K562 (cell line): ENCODE data around the gene WHAMM. TPM values are rescaled to one million over a fixed set of nuclear protein-coding genes. Genes with fewer than 3 reads are reported as not detected.

ENCODE experiments used
- ATAC-seq: fragments of 200-7000 bp; cut with Tn5 transposase; 3 replicates; pipeline ENCODE4 v1.9.1; 2020; ENCODE audit warnings: moderate library complexity
- BruUV-seq: library from RNA; stranded (reverse); fragments of 400-500 nt; replicated peaks from 2 replicates; lab custom pipeline; 2021; lab: Mats Ljungman, UMichigan
- CTCF ChIA-PET: fragments of 300-600 bp; formaldehyde crosslinking; extraction: SDS; loops from one replicate; lab custom pipeline; 2021; ENCODE audit warnings: low intra/inter-chr PET ratio; lab: Yijun Ruan, JAX
- POLR2A ChIA-PET: fragments of 300-600, 350-650 bp; sonication (Branson Sonifier 250); formaldehyde crosslinking; extraction: SDS; loops from one replicate; lab custom pipeline; 2021; ENCODE audit warnings: antibody characterized with exemption, inconsistent platforms; lab: Yijun Ruan, JAX
- DNase-seq, 4 experiments: peaks; one replicate each; pipeline versions ENCODE4 v3.0.0 to v3.0.0-alpha.2; 2011 to 2018; ENCODE audit warnings: low spot score in 3 of 4, mixed read lengths in 3 of 4; ENCODE audit errors: extremely low read depth in 1 of 4
- FAIRE-seq: peaks from 2 replicates; lab custom pipeline; 2011; peaks lifted over from hg19 to GRCh38; lab: Jason Lieb, UNC
- H2AFZ ChIP-seq: 2 replicates; pipeline ENCODE4 v1.6.0; 2011; ENCODE audit warnings: low read depth, low read length, control low read depth, inconsistent platforms
- H3K27ac ChIP-seq: fragments of 200-600 bp; 3 replicates; pipeline ENCODE4 v1.8.0; 2011; ENCODE audit warnings: low read depth, mild to moderate bottlenecking, control low read depth, inconsistent platforms, low read length, moderate library complexity, mixed read lengths; ENCODE audit errors: extremely low read depth
- H3K27me3 ChIP-seq, 2 experiments: fragments of 300-600 bp in 1 of 2; 2 replicates in 1 of 2; 3 replicates in 1 of 2; pipeline versions ENCODE4 v1.6.0 to v1.8.0; 2011; ENCODE audit warnings: inconsistent platforms in 2 of 2, low read length in 2 of 2, mild to moderate bottlenecking in 1 of 2, mixed read lengths in 1 of 2, moderate library complexity in 1 of 2; ENCODE audit not compliant: control insufficient read depth in 2 of 2, insufficient read depth in 2 of 2
- H3K36me3 ChIP-seq: fragments of 300-600 bp; 3 replicates; pipeline ENCODE4 v1.8.0; 2011; ENCODE audit warnings: mild to moderate bottlenecking, low read length, inconsistent platforms; ENCODE audit not compliant: control insufficient read depth, insufficient read depth
- H3K4me1 ChIP-seq, 2 experiments: fragments of 200-600 bp in 1 of 2; replicated peaks in 1 of 2; 2 replicates in 1 of 2; 3 replicates in 1 of 2; pipeline versions ENCODE4 v1.5.1 to v1.8.0; 2011; ENCODE audit warnings: inconsistent platforms in 2 of 2, low read length in 2 of 2, mild to moderate bottlenecking in 1 of 2, mixed read lengths in 1 of 2, moderate library complexity in 1 of 2; ENCODE audit not compliant: control insufficient read depth in 2 of 2, insufficient read depth in 2 of 2
- H3K4me2 ChIP-seq: 2 replicates; pipeline ENCODE4 v1.6.1; 2011; ENCODE audit warnings: low read length, control low read depth, inconsistent platforms, mixed read lengths; ENCODE audit not compliant: insufficient read depth
- H3K4me3 ChIP-seq: fragments of 200-600 bp; sonication (generic), shearing (Covaris generic); 2 replicates; pipeline ENCODE4 v1.5.1; 2016; ENCODE audit warnings: control low read depth, inconsistent platforms
- H3K79me2 ChIP-seq: fragments of 200-600 bp; 3 replicates; pipeline ENCODE4 v1.8.0; 2011; ENCODE audit warnings: low read length, inconsistent platforms; ENCODE audit not compliant: control insufficient read depth, insufficient read depth
- H3K9ac ChIP-seq, 2 experiments: 2 replicates each; pipeline versions ENCODE4 v1.6.0 to v1.6.1; 2011; ENCODE audit warnings: low read depth in 2 of 2, low read length in 2 of 2, control low read depth in 1 of 2, inconsistent platforms in 1 of 2, mild to moderate bottlenecking in 1 of 2, mixed read lengths in 1 of 2; ENCODE audit not compliant: insufficient read depth in 1 of 2
- H3K9me1 ChIP-seq: one replicate; pipeline ENCODE4 v1.6.0; 2011; ENCODE audit warnings: inconsistent platforms, mild to moderate bottlenecking, low read length, moderate library complexity; ENCODE audit not compliant: control insufficient read depth, insufficient read depth
- H3K9me3 ChIP-seq: replicated peaks from 2 replicates; pipeline ENCODE4 v1.5.1; 2011; ENCODE audit warnings: low read depth, low read length, inconsistent platforms; ENCODE audit not compliant: control insufficient read depth, insufficient read depth
- H4K20me1 ChIP-seq: replicated peaks from 2 replicates; pipeline ENCODE4 v1.6.1; 2011; ENCODE audit warnings: low read length, inconsistent platforms, mixed read lengths; ENCODE audit not compliant: control insufficient read depth, insufficient read depth
- FOXA1 ChIP-seq: fragments of 450-650 bp; IDR thresholded peaks from 2 replicates; pipeline ENCODE4 v1.6.1; 2016; ENCODE audit warnings: mild to moderate bottlenecking, borderline replicate concordance
- HLTF ChIP-seq: fragments of 450-650 bp; IDR thresholded peaks from 2 replicates; pipeline ENCODE4 v1.6.1; 2016
- MAFK ChIP-seq: IDR thresholded peaks from 2 replicates; pipeline ENCODE4 v1.6.1; 2011; ENCODE audit warnings: low read length, improper control_type of control experiment
- ZNF232 ChIP-seq: sonication (generic); formaldehyde crosslinking; IDR thresholded peaks from 2 replicates; pipeline ENCODE4 v1.8.0; 2022; ENCODE audit warnings: mild to moderate bottlenecking, missing genetic modification reagents
- WGBS: fragments of 100-300 bp; shearing (Covaris generic); methylation state at CpG from one replicate; pipeline ENCODE4 v1.1.6; 2016; ENCODE audit warnings: low coverage, mixed read lengths; ENCODE audit not compliant: insufficient coverage; ENCODE audit errors: missing lambda C conversion rate; 5-methylcytosine and 5-hydroxymethylcytosine counted together
- in situ Hi-C: fragments of 300-500 bp; cut with MboI; formaldehyde crosslinking; loops from 4 replicates; pipeline ENCODE4 v1.15.0; 2018; ENCODE audit warnings: inconsistent platforms, mixed read lengths
- intact Hi-C: fragments of 100-400 bp; cut with micrococcal nuclease; formaldehyde crosslinking; loops from 2 replicates; pipeline ENCODE4 v1.14.2; 2022
- polyA plus RNA-seq, 8 experiments: library from polyadenylated mRNA; depleted of rRNA in 4 of 8; stranded (reverse) in 5 of 8; unstranded in 3 of 8; fragments of >200 nt; fragmentation: Nextera tagmentation in 2 of 8; fragmentation: Illumina TruSeq in 1 of 8; extraction: Ambion mirVana in 2 of 8; extraction: Trizol in 1 of 8; gene quantifications; 2 replicates each; pipeline versions ENCODE4 v1.2.1 to v1.2.3, GENCODE V29; 2011 to 2014; ENCODE audit warnings: inconsistent platforms in 1 of 8, missing spikeins in 1 of 8
- total RNA-seq, 7 experiments: library from RNA; depleted of rRNA in 6 of 7; stranded (reverse); fragments of >200 nt in 6 of 7; fragmentation: Illumina TruSeq in 2 of 7; extraction: Trizol in 2 of 7; gene quantifications; 2 replicates each; pipeline versions ENCODE4 v1.2.1 to v1.2.3, GENCODE V29; 2011 to 2021; ENCODE audit warnings: low replicate concordance in 1 of 7
- TF ChIP-seq, protein P1 (sequence below), 2 experiments: fragments of 450-650 bp in 1 of 2; sonication (generic) in 1 of 2; formaldehyde crosslinking in 1 of 2; IDR thresholded peaks in 1 of 2; conservative IDR thresholded peaks in 1 of 2; 2 replicates each; pipeline versions ENCODE4 v1.6.1 to v1.8.1; 2016 to 2023; ENCODE audit warnings: mild to moderate bottlenecking in 2 of 2, moderate library complexity in 2 of 2, inconsistent platforms in 1 of 2, missing genetic modification reagents in 1 of 2
- TF ChIP-seq, protein P2 (sequence below): sonication (generic); formaldehyde crosslinking; IDR thresholded peaks from 2 replicates; pipeline ENCODE4 v1.8.1; 2023; ENCODE audit warnings: mild to moderate bottlenecking, missing genetic modification reagents, moderate library complexity

The WHAMM gene
- total and polyA plus RNA-seq, 9 of the 15 experiments (the other 6 are each of a cell fraction or from before 2014, with no cell fraction given), result 2.0 to 4.8 (median 3.6) TPM

DNA sequence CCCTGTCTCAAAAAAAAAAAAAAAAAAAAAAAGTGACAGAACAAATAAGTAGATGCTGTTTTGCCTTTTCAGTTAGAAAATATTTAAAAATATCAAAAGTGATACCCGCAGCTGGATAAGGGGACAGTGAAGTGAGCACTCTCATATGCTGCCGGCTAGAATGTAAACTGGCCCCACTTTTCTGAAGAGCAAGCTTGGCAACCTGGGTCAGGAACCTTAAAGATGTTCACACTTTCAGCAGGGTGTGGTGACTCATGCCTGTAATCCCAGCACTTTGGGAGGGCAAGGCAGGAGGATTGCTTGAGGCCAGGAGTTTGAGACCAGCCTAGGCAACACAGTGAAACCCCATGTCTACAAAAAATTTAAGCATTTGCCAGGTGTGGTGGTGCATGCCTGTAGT is 20.9 kb upstream of the WHAMM start:
- BruUV-seq, result no TSS peak
- POLR2A ChIA-PET, result interaction anchor here (0.6 to 0.9 kb wide), 2 partner anchors 13 to 247 kb away, joined by 3 to 4 read pairs; no protein-coding TSS in a partner anchor
- Histone ChIP-seq H4K20me1 (no peaks in the 10 kb centered on the region), H3K27me3 (peaks cover 7 to 23% of the 10 kb centered on the region in 2 experiments), H3K27ac (no peak overlapping the region), H3K4me1 (no peaks in the 10 kb centered on the region; a peak in 1 of 5 replicates), H3K36me3 (no peaks in the 10 kb centered on the region)
- TF ChIP-seq ZNF232 (CRISPR knock-in tag) (no peak), HLTF (no peak), MAFK (no peak), FOXA1 (no peak)
- TF ChIP-seq, protein P1, sequence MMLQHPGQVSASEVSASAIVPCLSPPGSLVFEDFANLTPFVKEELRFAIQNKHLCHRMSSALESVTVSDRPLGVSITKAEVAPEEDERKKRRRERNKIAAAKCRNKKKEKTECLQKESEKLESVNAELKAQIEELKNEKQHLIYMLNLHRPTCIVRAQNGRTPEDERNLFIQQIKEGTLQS (IDR thresholded peaks at IDR 0.05), result peak; percentile 44; the same call in 1 of the 2 replicates
- TF ChIP-seq, protein P1 (CRISPR knock-in tag; conservative IDR thresholded peaks at IDR 0.05), result no peak
- TF ChIP-seq, protein P2, sequence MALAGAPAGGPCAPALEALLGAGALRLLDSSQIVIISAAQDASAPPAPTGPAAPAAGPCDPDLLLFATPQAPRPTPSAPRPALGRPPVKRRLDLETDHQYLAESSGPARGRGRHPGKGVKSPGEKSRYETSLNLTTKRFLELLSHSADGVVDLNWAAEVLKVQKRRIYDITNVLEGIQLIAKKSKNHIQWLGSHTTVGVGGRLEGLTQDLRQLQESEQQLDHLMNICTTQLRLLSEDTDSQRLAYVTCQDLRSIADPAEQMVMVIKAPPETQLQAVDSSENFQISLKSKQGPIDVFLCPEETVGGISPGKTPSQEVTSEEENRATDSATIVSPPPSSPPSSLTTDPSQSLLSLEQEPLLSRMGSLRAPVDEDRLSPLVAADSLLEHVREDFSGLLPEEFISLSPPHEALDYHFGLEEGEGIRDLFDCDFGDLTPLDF (CRISPR knock-in tag), result no peak
- TF ChIP-seq, all 486 proteins: peak for 1
- intact Hi-C loops, result no loop called here
- no peak overlapping the region for H2AFZ ChIP-seq
- WGBS, result 15% methylated on average over 2 of the region's 2 CpGs
- in situ Hi-C loops, result no loop called here
- no peaks in the 10 kb centered on the region for H3K79me2 ChIP-seq
- no peaks in the 10 kb centered on the region for H3K9me3 ChIP-seq
- no peaks in the 10 kb centered on the region for H3K9me1 ChIP-seq
- DNase-seq (no peak), ATAC-seq (no peak), FAIRE-seq (no peak)
- no peak overlapping the region for H3K4me2 ChIP-seq
- H3K4me3 ChIP-seq, result no peak overlapping the region
- CTCF ChIA-PET, result no interaction called here
- no peak overlapping the region for H3K9ac ChIP-seq
